Thyroid gland (tissue), 4 donors: ENCODE results near the gene SYT9. TPM values are rescaled to one million over a fixed set of nuclear protein-coding genes. Genes with fewer than 3 reads are reported as not detected.

Experiments
- DNase-seq, 2 donors: peaks; one replicate each; pipeline ENCODE4 v3.0.0-alpha.2; 2019
- H3K27ac ChIP-seq, 3 donors: fragments of 200-600 bp; sonication (generic); 1 replicate in 2 of 3; 2 replicates in 1 of 3; pipeline ENCODE4 v1.5.1; 2016 to 2019; ENCODE audit warnings: mild to moderate bottlenecking in 1 of 3, moderate library complexity in 1 of 3
- H3K27me3 ChIP-seq: fragments of 200-600 bp; sonication (generic); one replicate; pipeline ENCODE4 v1.5.1; 2019
- H3K36me3 ChIP-seq, 2 donors: fragments of 200-600 bp; sonication (generic); one replicate each; pipeline ENCODE4 v1.5.1; 2016 to 2019
- H3K4me1 ChIP-seq, 2 donors: fragments of 200-600 bp; sonication (generic); one replicate each; pipeline ENCODE4 v1.5.1; 2017 to 2019
- H3K4me3 ChIP-seq, 3 donors: fragments of 200-600 bp; sonication (generic); replicated peaks in 1 of 3; 1 replicate in 2 of 3; 2 replicates in 1 of 3; pipeline ENCODE4 v1.5.1; 2016; ENCODE audit warnings: mild to moderate bottlenecking in 1 of 3
- H3K9me3 ChIP-seq: fragments of 200-600 bp; sonication (generic); one replicate; pipeline ENCODE4 v1.5.1; 2017
- CTCF ChIP-seq, 6 experiments: fragments of 200-600 bp in 3 of 6; fragments of 450-650 bp in 3 of 6; sonication (generic) in 3 of 6; IDR thresholded peaks; one replicate each; pipeline ENCODE4 v1.5.1; 2016 to 2019; ENCODE audit warnings: antibody characterized with exemption in 6 of 6, mild to moderate bottlenecking in 2 of 6, inconsistent platforms in 1 of 6, moderate library complexity in 1 of 6
- POLR2A ChIP-seq, 2 donors: fragments of 450-650 bp; IDR thresholded peaks; one replicate each; pipeline ENCODE4 v1.6.1; 2017; ENCODE audit warnings: antibody characterized with exemption in 2 of 2, mild to moderate bottlenecking in 2 of 2, moderate library complexity in 1 of 2
- WGBS, 2 donors: methylation state at CpG; one replicate each; pipeline ENCODE4 v1.1.5; 2017; 5-methylcytosine and 5-hydroxymethylcytosine counted together
- intact Hi-C: fragments of 100-400 bp; cut with DNase I; formaldehyde crosslinking; loops from one replicate; pipeline ENCODE4 v1.15.1; 2023
- total RNA-seq, 4 donors: library from RNA; depleted of rRNA; stranded (reverse); fragments of >200 nt; gene quantifications; one replicate each; pipeline ENCODE4 v1.2.3, GENCODE V29; 2016

SYT9 gene
- total RNA-seq, 4 donors from 2014 or later = 1.3 to 7.6 (median 4.2) TPM

- Histone ChIP-seq H3K4me1 (no peaks in the 10 kb centered on the region), H3K27ac (no peak overlapping the region), H3K36me3 (no peaks in the 10 kb centered on the region), H3K27me3 (no peaks in the 10 kb centered on the region), H3K9me3 (no peaks in the 10 kb centered on the region), H3K4me3 (no peak overlapping the region)
- no peak for DNase-seq
- TF ChIP-seq CTCF (IDR thresholded peaks at IDR 0.05) (no peak), POLR2A (IDR thresholded peaks at IDR 0.05) (no peak)
- 76 to 87% methylated on average over 1 of the region's 1 CpG for WGBS, 2 donors
- intact Hi-C loops = no loop called here
Observed at GRCh38 chr11:7279676-7280075, 28.0 kb downstream of the SYT9 start.

DNA sequence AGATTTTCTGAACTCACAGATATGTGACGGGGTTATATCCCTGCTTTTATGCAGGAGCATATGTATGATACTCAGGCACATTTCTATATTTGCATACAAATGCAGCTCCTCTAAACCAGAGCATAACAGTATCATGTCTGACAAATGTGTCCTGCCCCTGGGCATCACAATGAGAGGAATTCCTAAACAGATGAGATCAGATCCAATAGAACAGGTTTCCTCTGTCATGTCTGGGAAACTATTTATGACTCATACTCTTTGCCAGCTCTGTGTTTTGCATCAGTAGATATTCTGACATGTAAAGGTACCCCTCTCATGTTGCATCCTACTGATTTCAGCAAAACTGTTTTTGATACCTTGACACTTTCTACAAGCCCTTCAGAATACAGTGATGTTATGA lies 29.4 kb downstream of the SYT9 start:
- no peak for TF ChIP-seq CTCF (IDR thresholded peaks at IDR 0.05)
- TF ChIP-seq POLR2A (IDR thresholded peaks at IDR 0.05) = no peak
- no peaks in the 10 kb centered on the region for H3K27me3 ChIP-seq
- intact Hi-C loops = no loop called here
- no peak overlapping the region for H3K4me3 ChIP-seq
- no peaks in the 10 kb centered on the region for H3K4me1 ChIP-seq
- 86 to 95% methylated on average over 1 of the region's 1 CpG for WGBS, 2 donors
- H3K36me3 ChIP-seq = no peaks in the 10 kb centered on the region
- no peaks in the 10 kb centered on the region for H3K9me3 ChIP-seq
- H3K27ac ChIP-seq = no peak overlapping the region
- no peak for DNase-seq

DNA sequence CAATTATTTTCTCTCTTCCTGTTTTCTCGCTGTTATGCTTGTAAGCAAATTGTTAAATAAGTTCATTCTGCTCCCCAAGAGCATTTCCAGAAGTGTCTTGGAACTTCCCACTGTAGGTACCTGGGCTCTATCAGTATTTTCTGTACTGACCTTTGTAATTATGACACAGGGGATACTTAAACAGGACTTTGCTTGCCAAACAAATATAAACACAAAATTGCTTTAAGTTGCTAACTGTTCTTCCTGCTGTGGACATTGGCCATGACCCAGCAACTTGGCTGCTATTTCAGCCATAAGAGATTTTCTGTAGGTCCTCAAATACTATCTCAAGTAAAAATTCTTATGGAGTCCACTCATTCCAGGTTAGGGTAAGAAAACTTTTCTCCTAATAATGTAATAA lies 30.1 kb downstream of the SYT9 start:
- WGBS, 2 donors = 63 to 73% methylated on average over 1 of the region's 1 CpG
- H3K36me3 ChIP-seq = no peaks in the 10 kb centered on the region
- intact Hi-C loops = no loop called here
- no peak overlapping the region for H3K4me3 ChIP-seq
- no peaks in the 10 kb centered on the region for H3K4me1 ChIP-seq
- H3K27ac ChIP-seq = no peak overlapping the region
- DNase-seq = no peak
- no peaks in the 10 kb centered on the region for H3K27me3 ChIP-seq
- TF ChIP-seq POLR2A (IDR thresholded peaks at IDR 0.05) (no peak), CTCF (IDR thresholded peaks at IDR 0.05) (no peak)
- no peaks in the 10 kb centered on the region for H3K9me3 ChIP-seq

- Histone ChIP-seq H3K9me3 (no peaks in the 10 kb centered on the region), H3K4me3 (no peak overlapping the region), H3K27ac (no peak overlapping the region), H3K27me3 (no peaks in the 10 kb centered on the region), H3K36me3 (no peaks in the 10 kb centered on the region), H3K4me1 (no peaks in the 10 kb centered on the region)
- intact Hi-C loops = no loop called here
- TF ChIP-seq CTCF (IDR thresholded peaks at IDR 0.05) = no peak
- TF ChIP-seq POLR2A (IDR thresholded peaks at IDR 0.05) = no peak
- 95 to 100% methylated on average over 1 of the region's 1 CpG for WGBS, 2 donors
- DNase-seq = no peak
Observed at GRCh38 chr11:7286178-7286577, 34.5 kb downstream of the SYT9 start.

DNA sequence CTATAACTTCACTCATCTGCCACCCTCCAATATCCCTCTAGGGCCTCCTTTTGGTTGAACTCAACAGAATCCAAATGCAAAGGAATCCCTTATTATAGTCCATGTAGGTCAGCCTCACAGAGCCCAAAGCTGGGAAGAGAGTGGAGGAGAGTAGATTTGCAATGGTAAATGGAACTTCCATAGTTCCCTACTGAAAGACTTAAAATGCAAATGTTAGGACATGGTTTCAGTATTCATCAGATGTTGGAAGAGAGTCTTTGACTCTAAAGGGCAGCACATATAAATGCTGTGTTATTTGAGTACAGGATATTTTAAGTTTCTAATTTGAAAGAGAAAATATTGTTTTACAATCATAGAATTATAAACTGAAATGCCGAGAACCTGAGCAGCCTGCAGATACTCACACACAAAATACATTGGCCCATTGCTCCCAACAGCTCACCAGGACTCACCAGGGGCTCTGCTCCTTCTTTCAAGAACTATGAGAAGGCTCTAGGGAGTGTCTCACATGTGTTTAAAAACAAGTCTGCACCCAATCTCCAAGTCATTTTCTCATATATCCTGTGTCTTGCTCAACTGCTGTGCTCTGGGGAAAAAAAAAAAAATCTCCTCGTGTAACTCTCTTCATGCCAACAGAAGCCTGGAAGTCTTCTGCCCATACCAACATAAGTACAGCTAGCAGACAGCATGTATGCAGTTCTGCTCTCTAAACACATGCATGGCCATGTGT lies 39.6 kb downstream of the SYT9 start:
- DNase-seq = no peak
- intact Hi-C loops = no loop called here
- no peaks in the 10 kb centered on the region for H3K27me3 ChIP-seq
- no peak overlapping the region for H3K27ac ChIP-seq
- no peak overlapping the region for H3K4me3 ChIP-seq
- WGBS, 2 donors = 82% methylated on average over 2 of the region's 2 CpGs
- TF ChIP-seq CTCF (IDR thresholded peaks at IDR 0.05) (no peak), POLR2A (IDR thresholded peaks at IDR 0.05) (no peak)
- H3K36me3 ChIP-seq = no peaks in the 10 kb centered on the region
- no peaks in the 10 kb centered on the region for H3K9me3 ChIP-seq
- H3K4me1 ChIP-seq = no peaks in the 10 kb centered on the region
